ENCODE measurements around the gene CDC25B. TPM values are rescaled to one million over a fixed set of nuclear protein-coding genes. Genes with fewer than 3 reads are reported as not detected.

Gene CDC25B
- total RNA-seq, 3 donors from 2014 or later (not counting 1 experiment from before 2014, with no cell fraction given) = 123 to 147 (median 143) TPM

GRCh38 chr20:3847429-3847940 is 51.4 kb downstream of the CDC25B start:
- peaks cover 16 to 31% of the 10 kb centered on the region in 2 donors for H3K4me1 Mint-ChIP-seq
- Histone ChIP-seq H3K27me3 (ENCODE audit: control insufficient read depth, insufficient read depth, low read length) (no peaks in the 10 kb centered on the region), H3K4me1 (ENCODE audit: control insufficient read depth, insufficient read depth, low read length) (peaks cover 22% of the 10 kb centered on the region), H3K4me3 (ENCODE audit: low read length) (peak overlapping the region; percentile 100), H3K9me3 (ENCODE audit: control insufficient read depth, insufficient read depth, low read length) (no peaks in the 10 kb centered on the region), H3K36me3 (ENCODE audit: control insufficient read depth, insufficient read depth, low read length) (no peaks in the 10 kb centered on the region), H3K27ac (ENCODE audit: low read length) (peak overlapping the region; percentile 77)
- no peaks in the 10 kb centered on the region for H3K27me3 Mint-ChIP-seq (ENCODE audit: low read depth in 2 of 2)
- H3K36me3 Mint-ChIP-seq = no peaks in the 10 kb centered on the region
- WGBS (ENCODE audit: insufficient coverage) = 39% methylated on average over 8 of the region's 8 CpGs
- ATAC-seq (no peak), DNase-seq (no peak)
- peak overlapping the region; percentile 89 for H3K4me3 Mint-ChIP-seq
- intact Hi-C loops (cut with micrococcal nuclease) = loop anchor here (2.0 to 5.0 kb wide), 2 partner anchors 27 to 50 kb away; partner anchors contain the start of genes AP5S1 and CDC25B
- H3K9me3 Mint-ChIP-seq = no peaks in the 10 kb centered on the region
- no peak for TF ChIP-seq CTCF (IDR thresholded peaks at IDR 0.05)
- peak overlapping the region; percentile 81 to 89 for H3K27ac Mint-ChIP-seq

- Histone ChIP-seq H3K9me3 (ENCODE audit: control insufficient read depth, insufficient read depth, low read length) (no peaks in the 10 kb centered on the region), H3K4me3 (ENCODE audit: low read length) (no peak overlapping the region), H3K27me3 (ENCODE audit: control insufficient read depth, insufficient read depth, low read length) (no peaks in the 10 kb centered on the region), H3K36me3 (ENCODE audit: control insufficient read depth, insufficient read depth, low read length) (no peaks in the 10 kb centered on the region), H3K27ac (ENCODE audit: low read length) (no peak overlapping the region), H3K4me1 (ENCODE audit: control insufficient read depth, insufficient read depth, low read length) (peaks cover 22% of the 10 kb centered on the region)
- peak overlapping the region; percentile 81 to 89 for H3K27ac Mint-ChIP-seq
- no peaks in the 10 kb centered on the region for H3K9me3 Mint-ChIP-seq
- H3K36me3 Mint-ChIP-seq = no peaks in the 10 kb centered on the region
- peaks cover 16 to 31% of the 10 kb centered on the region in 2 donors for H3K4me1 Mint-ChIP-seq
- WGBS (ENCODE audit: insufficient coverage) = 94% methylated on average over 1 of the region's 1 CpG
- DNase-seq (no peak), ATAC-seq (no peak)
- no peak for TF ChIP-seq CTCF (IDR thresholded peaks at IDR 0.05)
- intact Hi-C loops (cut with micrococcal nuclease) = loop anchor here (5.0 kb wide), 1 partner anchor 51 kb away; the partner anchor contains the start of gene CDC25B
- peak overlapping the region; percentile 55 for H3K4me3 Mint-ChIP-seq
- H3K27me3 Mint-ChIP-seq (ENCODE audit: low read depth in 2 of 2) = no peaks in the 10 kb centered on the region
Measured at GRCh38 chr20:3848565-3848964, 52.5 kb downstream of the CDC25B start.

GRCh38 chr20:3854462-3854871 is 58.4 kb downstream of the CDC25B start:
- Histone ChIP-seq H3K4me1 (ENCODE audit: control insufficient read depth, insufficient read depth, low read length) (no peaks in the 10 kb centered on the region), H3K36me3 (ENCODE audit: control insufficient read depth, insufficient read depth, low read length) (peaks cover 18% of the 10 kb centered on the region), H3K9me3 (ENCODE audit: control insufficient read depth, insufficient read depth, low read length) (no peaks in the 10 kb centered on the region), H3K4me3 (ENCODE audit: low read length) (no peak overlapping the region), H3K27me3 (ENCODE audit: control insufficient read depth, insufficient read depth, low read length) (no peaks in the 10 kb centered on the region), H3K27ac (ENCODE audit: low read length) (no peak overlapping the region)
- 97% methylated on average over 3 of the region's 4 CpGs for WGBS (ENCODE audit: insufficient coverage)
- ATAC-seq (no peak), DNase-seq (no peak)
- Mint-ChIP-seq H3K36me3 (peaks cover 7% of the 10 kb centered on the region), H3K27me3 (ENCODE audit: low read depth in 2 of 2) (no peaks in the 10 kb centered on the region), H3K27ac (no peak overlapping the region), H3K4me1 (peaks cover 15 to 16% of the 10 kb centered on the region in 2 donors), H3K9me3 (no peaks in the 10 kb centered on the region), H3K4me3 (no peak overlapping the region)
- no peak for TF ChIP-seq CTCF (IDR thresholded peaks at IDR 0.05)
- intact Hi-C loops (cut with micrococcal nuclease) = loop anchor here (2.0 kb wide), 2 partner anchors 34 to 68 kb away; partner anchors contain the start of genes AP5S1 and CENPB

Other genes with a start within 250 kb of the CDC25B start
- gene GFRA4, start 132.9 kb upstream of the CDC25B start, total RNA-seq = not detected
- gene ADAM33, start 114.3 kb upstream of the CDC25B start, total RNA-seq = not detected
- under 1 TPM; 0.09 to 0.36 (median 0.30) TPM for gene SIGLEC1, start 83.7 kb upstream of the CDC25B start, total RNA-seq
- not detected for gene HSPA12B, start 63.6 kb upstream of the CDC25B start, total RNA-seq
- 10 to 100 TPM; 10.1 to 13.5 (median 12.3) TPM for gene ADISSP, start 28.6 kb upstream of the CDC25B start, total RNA-seq
- gene SPEF1, start 14.9 kb upstream of the CDC25B start, total RNA-seq = under 1 TPM in 1 of 3 donors, not detected in 2; 0.23 TPM
- gene CENPB, start 9.6 kb upstream of the CDC25B start, total RNA-seq = 10 to 100 TPM; 46.7 to 62.6 (median 55.4) TPM
- gene AP5S1, start 24.2 kb downstream of the CDC25B start, total RNA-seq = 10 to 100 TPM in 2 of 3 donors, 1 to 10 TPM in 1; 7.9 to 12.3 (median 12.1) TPM
- 10 to 100 TPM; 23.1 to 30.8 (median 26.4) TPM for gene MAVS, start 50.5 kb downstream of the CDC25B start, total RNA-seq
- gene PANK2, start 93.1 kb downstream of the CDC25B start, total RNA-seq = 10 to 100 TPM; 50.5 to 74.3 (median 61.3) TPM
- 10 to 100 TPM in 1 of 3 donors, 1 to 10 TPM in 2; 7.1 to 15.3 (median 7.8) TPM for gene RNF24, start 219.2 kb downstream of the CDC25B start, total RNA-seq